Right lobe of liver (tissue), 4 donors: Measurements from ENCODE around the gene TYW1.
"Not testable (repeated sequence)": the region's sequence is repeated elsewhere in the genome, so short reads cannot be mapped to it uniquely, and the experiment has no call there.

Source experiments
- CTCF ChIP-seq, 4 donors: fragments of 200-600 bp in 3 of 4; fragments of 450-650 bp in 1 of 4; IDR thresholded peaks; one replicate each; pipeline versions ENCODE4 v1.5.1 to v1.8.0; 2016 to 2022; ENCODE audit warnings: antibody characterized with exemption in 4 of 4, mild to moderate bottlenecking in 2 of 4
- POLR2A ChIP-seq: fragments of 450-650 bp; IDR thresholded peaks from one replicate; pipeline ENCODE4 v1.6.1; 2017; ENCODE audit warnings: antibody characterized with exemption, mild to moderate bottlenecking
- donor health status: DM: no; HTN: no; CAD: no.
- donor health status: DM: no; HTN: no; CAD: no.
- donor health status: DM: no; HTN: yes; CAD: no.

DNA sequence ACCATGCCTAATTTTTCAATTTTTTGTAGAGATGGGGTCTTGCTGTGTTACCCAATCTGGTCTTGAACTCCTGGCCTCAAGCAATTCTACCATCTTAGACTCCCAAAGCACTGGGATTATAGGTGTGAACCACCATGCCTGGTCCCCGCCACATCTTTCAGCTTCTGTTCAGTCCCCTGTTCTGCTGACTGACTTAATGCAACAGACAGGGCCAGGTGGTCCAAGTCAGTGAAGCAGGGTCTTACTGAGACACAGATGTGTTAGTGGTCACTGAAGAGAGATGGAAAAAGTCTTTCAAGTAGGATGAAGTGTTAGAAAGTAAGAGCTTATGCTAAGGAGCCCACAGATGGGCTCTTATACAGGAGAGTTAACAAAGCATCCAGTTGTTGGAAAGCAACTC lies 246.2 kb downstream of the TYW1 start:
- TF ChIP-seq CTCF (IDR thresholded peaks at IDR 0.05); POLR2A: not testable (repeated sequence)
